ENCODE data around the gene COPS2. TPM values are rescaled to one million over a fixed set of nuclear protein-coding genes. Genes with fewer than 3 reads are reported as not detected.

Gene COPS2
- polyA plus RNA-seq, 2 of the 4 experiments (the other 2 are of a cell fraction) = 64.8 to 66.6 TPM

DNA sequence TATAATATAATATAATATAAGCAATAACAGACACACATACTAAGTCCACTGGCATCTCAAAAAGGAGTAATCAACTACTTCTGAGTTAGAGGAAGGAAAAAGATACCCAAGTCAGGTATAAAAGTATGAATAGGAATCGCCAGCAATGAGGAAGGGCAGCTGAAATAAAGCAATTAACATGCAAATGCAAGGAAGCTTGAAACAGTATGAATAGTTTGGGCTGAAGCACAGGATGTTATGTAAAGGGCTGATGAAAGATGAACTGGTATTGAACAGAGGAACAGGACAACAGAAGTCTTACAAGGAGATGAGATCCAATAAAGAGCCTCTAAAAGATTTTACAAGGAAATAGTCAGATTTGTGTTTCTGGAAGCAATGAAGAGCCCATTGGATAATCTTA, 7.1 kb downstream of the COPS2 start:
- WGBS (ENCODE audit: missing lambda C conversion rate) = 82% methylated on average over 1 of the region's 1 CpG
- DNase-seq (ENCODE audit: low read depth in 1 of 2, low spot score in 1 of 2) (no peak), FAIRE-seq (no peak), ATAC-seq (no peak)
- Histone ChIP-seq H3K4me2 (no peak overlapping the region), H3K4me3 (no peak overlapping the region), H3K4me1 (peaks cover 13% of the 10 kb centered on the region; the same call in 1 of the 3 replicates), H3K27ac (no peak overlapping the region), H3K9me3 (no peaks in the 10 kb centered on the region)
- POLR2A ChIA-PET = no interaction called here
- CTCF ChIA-PET = interaction anchor here (1.3 kb wide), 2 partner anchors 101 to 286 kb away, joined by 3 read pairs; no protein-coding TSS in a partner anchor
- TF ChIP-seq, protein P1, sequence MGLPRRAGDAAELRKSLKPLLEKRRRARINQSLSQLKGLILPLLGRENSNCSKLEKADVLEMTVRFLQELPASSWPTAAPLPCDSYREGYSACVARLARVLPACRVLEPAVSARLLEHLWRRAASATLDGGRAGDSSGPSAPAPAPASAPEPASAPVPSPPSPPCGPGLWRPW (IDR thresholded peaks at IDR 0.05) = no peak
- TF ChIP-seq, protein P2, sequence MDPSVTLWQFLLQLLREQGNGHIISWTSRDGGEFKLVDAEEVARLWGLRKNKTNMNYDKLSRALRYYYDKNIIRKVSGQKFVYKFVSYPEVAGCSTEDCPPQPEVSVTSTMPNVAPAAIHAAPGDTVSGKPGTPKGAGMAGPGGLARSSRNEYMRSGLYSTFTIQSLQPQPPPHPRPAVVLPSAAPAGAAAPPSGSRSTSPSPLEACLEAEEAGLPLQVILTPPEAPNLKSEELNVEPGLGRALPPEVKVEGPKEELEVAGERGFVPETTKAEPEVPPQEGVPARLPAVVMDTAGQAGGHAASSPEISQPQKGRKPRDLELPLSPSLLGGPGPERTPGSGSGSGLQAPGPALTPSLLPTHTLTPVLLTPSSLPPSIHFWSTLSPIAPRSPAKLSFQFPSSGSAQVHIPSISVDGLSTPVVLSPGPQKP (IDR thresholded peaks at IDR 0.05; ENCODE audit: low read depth, low read length) = no peak
- TF ChIP-seq, protein P3, sequence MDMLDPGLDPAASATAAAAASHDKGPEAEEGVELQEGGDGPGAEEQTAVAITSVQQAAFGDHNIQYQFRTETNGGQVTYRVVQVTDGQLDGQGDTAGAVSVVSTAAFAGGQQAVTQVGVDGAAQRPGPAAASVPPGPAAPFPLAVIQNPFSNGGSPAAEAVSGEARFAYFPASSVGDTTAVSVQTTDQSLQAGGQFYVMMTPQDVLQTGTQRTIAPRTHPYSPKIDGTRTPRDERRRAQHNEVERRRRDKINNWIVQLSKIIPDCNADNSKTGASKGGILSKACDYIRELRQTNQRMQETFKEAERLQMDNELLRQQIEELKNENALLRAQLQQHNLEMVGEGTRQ (IDR thresholded peaks at IDR 0.05) = no peak
- TF ChIP-seq RARB (CRISPR knock-in tag; IDR thresholded peaks at IDR 0.05) (no peak), GATA3 (IDR thresholded peaks at IDR 0.05; ENCODE audit: borderline replicate concordance) (no peak), ZNF302 (CRISPR knock-in tag; IDR thresholded peaks at IDR 0.05) (no peak), ZSCAN20 (CRISPR knock-in tag; IDR thresholded peaks at IDR 0.05) (no peak), FOXS1 (CRISPR knock-in tag; IDR thresholded peaks at IDR 0.05) (no peak), KDM5A (IDR thresholded peaks at IDR 0.05) (no peak), SMC3 (IDR thresholded peaks at IDR 0.05) (no peak), KDM1A (IDR thresholded peaks at IDR 0.05; ENCODE audit: low read depth) (no peak), NR3C1 (IDR thresholded peaks at IDR 0.05) (no peak), CBX2 (IDR thresholded peaks at IDR 0.05; ENCODE audit: borderline replicate concordance, low read depth) (no peak), POLR2AphosphoS2 (conservative IDR thresholded peaks at IDR 0.05; ENCODE audit: low read length) (no peak), NFE2L2 (conservative IDR thresholded peaks at IDR 0.05; ENCODE audit: low read length) (no peak), ZFP36 (IDR thresholded peaks at IDR 0.05; ENCODE audit: borderline replicate concordance, partially characterized antibody) (no peak)
- TF ChIP-seq, protein P4, sequence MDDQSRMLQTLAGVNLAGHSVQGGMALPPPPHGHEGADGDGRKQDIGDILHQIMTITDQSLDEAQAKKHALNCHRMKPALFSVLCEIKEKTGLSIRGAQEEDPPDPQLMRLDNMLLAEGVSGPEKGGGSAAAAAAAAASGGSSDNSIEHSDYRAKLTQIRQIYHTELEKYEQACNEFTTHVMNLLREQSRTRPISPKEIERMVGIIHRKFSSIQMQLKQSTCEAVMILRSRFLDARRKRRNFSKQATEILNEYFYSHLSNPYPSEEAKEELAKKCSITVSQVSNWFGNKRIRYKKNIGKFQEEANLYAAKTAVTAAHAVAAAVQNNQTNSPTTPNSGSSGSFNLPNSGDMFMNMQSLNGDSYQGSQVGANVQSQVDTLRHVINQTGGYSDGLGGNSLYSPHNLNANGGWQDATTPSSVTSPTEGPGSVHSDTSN (IDR thresholded peaks at IDR 0.05) = no peak

DNA sequence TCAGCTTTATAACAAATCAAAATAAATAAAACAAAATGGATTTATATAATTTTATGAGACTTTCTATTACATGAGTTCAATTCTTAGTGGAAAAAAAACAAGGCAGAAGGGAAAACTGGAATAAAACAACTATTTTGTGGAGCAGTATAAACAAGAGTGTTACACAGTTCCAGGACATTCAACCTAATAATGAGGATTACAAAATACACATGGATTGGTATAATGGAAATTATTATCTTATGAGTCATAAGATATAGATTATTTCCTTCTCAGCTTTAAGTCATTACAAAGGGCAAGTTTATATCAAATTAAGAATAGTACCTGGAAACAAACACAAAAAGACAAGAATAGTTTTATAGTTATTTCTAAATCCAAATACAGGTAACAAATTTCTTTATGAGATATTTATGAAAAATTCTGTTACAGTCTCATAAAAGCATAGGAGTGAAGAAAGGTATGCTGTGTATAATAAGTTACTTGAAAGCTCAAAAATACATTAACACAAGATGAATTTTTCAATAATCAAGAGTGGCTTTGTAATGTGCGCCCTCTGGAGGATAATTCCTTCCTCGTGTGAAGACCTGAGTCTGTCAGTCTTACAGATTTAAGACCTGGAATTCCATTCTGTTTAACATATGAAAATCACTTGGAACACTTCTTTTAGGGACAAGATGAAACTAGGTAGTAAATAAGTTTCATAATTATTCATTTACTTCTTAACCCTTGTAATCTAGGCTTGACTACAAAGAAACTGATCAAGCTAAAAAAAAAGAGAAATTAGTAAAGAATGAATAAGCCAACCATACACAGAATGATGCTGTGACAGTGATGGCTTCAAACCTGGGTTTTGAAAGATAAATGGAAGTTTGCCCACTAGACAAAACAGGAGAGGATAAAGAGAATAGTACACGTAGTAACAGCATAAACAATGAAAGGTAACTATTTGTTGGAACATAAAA, 9.5 kb downstream of the COPS2 start:
- TF ChIP-seq, protein P5, sequence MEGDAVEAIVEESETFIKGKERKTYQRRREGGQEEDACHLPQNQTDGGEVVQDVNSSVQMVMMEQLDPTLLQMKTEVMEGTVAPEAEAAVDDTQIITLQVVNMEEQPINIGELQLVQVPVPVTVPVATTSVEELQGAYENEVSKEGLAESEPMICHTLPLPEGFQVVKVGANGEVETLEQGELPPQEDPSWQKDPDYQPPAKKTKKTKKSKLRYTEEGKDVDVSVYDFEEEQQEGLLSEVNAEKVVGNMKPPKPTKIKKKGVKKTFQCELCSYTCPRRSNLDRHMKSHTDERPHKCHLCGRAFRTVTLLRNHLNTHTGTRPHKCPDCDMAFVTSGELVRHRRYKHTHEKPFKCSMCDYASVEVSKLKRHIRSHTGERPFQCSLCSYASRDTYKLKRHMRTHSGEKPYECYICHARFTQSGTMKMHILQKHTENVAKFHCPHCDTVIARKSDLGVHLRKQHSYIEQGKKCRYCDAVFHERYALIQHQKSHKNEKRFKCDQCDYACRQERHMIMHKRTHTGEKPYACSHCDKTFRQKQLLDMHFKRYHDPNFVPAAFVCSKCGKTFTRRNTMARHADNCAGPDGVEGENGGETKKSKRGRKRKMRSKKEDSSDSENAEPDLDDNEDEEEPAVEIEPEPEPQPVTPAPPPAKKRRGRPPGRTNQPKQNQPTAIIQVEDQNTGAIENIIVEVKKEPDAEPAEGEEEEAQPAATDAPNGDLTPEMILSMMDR (IDR thresholded peaks at IDR 0.05) = peak; percentile 69
- TF ChIP-seq RAD21 (conservative IDR thresholded peaks at IDR 0.05 in 1 of 2, IDR thresholded peaks at IDR 0.05 in 1 of 2) = peak; percentile 36 to 40; a peak in 3 of 5 replicates
- peak; percentile 40; the same call in 1 of the 3 replicates for TF ChIP-seq SMC3 (IDR thresholded peaks at IDR 0.05)
- TF ChIP-seq ZSCAN20 (CRISPR knock-in tag; IDR thresholded peaks at IDR 0.05) = no peak
- DNase-seq (ENCODE audit: low read depth in 1 of 2, low spot score in 1 of 2) (peak; percentile 18 to 53), ATAC-seq (peak; percentile 59 to 67; a peak in 4 of 6 replicates), FAIRE-seq (no peak)
- H3K4me2 ChIP-seq = no peak overlapping the region
- H3K27ac ChIP-seq = no peak overlapping the region
- ChIA-PET POLR2A (no interaction called here), CTCF (interaction anchor here (0.6 to 2.9 kb wide), 13 partner anchors 8 to 287 kb away, joined by 3 to 19 read pairs (median 4); partner anchors contain the start of genes COPS2 and SHC4)
- no peaks in the 10 kb centered on the region for H3K9me3 ChIP-seq
- H3K4me1 ChIP-seq = peaks cover 5% of the 10 kb centered on the region; the same call in 1 of the 3 replicates
- no peak overlapping the region for H3K4me3 ChIP-seq
- WGBS (ENCODE audit: missing lambda C conversion rate) = 2% methylated on average over 3 of the region's 3 CpGs
